ENCODE data around the gene ZNF580. TPM values are rescaled to one million over a fixed set of nuclear protein-coding genes. Genes with fewer than 3 reads are reported as not detected.

Gene ZNF580
- total and polyA plus RNA-seq, 9 of the 15 experiments (the other 6 are each of a cell fraction or from before 2014, with no cell fraction given): 2.3 to 47.4 (median 6.0) TPM

DNA sequence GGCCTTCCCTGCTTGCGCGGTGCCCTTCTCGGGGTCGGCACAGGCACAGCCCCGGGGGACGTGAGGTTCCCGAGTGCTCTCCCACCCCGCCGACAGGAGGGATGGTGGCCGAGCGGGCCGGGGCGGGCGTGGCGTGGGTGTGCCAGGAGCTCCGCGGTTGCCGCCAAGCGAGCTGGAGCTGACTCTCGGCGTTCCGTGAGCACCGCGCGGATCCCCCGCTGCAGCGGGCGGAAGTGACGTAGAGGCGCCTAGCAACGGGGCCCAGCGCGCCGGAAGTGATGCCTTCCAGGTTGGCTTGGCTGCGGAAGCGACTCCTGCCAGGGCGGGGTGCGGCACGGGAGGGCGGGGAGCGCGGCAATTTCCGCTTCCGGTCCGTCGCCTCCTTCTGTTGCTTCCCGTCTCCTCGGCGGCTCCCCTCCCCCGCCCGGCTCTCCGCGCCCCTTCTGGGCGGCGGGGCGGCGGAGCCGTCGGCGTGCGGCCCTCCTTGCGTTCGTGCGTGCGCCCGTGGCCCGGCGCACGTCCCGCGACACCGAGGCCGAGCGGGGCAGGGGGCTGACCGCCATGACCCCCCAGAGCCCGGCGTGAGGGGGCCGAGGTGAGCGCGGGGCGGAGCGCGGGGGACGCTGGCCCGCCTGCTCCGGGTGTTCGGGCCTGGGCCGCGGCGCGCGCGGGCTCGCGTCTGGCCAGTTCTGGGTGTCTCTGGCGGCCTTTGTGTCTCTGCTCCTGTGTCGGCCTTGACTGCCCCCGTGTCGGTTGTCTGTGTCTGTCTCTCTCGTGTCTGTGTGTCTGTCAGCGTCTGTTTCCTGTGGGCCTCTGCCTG is 34.2 kb downstream of the ZNF580 start, which contains the start of gene EPN1 (continued):
- TF ChIP-seq TAF1 (IDR thresholded peaks at IDR 0.05; ENCODE audit: control insufficient read depth, extremely low read depth, insufficient read depth, low read length, severe bottlenecking): peak; percentile 57
- peak; percentile 68 for TF ChIP-seq MYC (IDR thresholded peaks at IDR 0.05; ENCODE audit: low read depth, low read length)
- peak; percentile 46; the same call in 1 of the 2 replicates for TF ChIP-seq MYC (CRISPR knock-in tag; IDR thresholded peaks at IDR 0.05; ENCODE audit: borderline replicate concordance, low read depth)
- TF ChIP-seq, protein P1, sequence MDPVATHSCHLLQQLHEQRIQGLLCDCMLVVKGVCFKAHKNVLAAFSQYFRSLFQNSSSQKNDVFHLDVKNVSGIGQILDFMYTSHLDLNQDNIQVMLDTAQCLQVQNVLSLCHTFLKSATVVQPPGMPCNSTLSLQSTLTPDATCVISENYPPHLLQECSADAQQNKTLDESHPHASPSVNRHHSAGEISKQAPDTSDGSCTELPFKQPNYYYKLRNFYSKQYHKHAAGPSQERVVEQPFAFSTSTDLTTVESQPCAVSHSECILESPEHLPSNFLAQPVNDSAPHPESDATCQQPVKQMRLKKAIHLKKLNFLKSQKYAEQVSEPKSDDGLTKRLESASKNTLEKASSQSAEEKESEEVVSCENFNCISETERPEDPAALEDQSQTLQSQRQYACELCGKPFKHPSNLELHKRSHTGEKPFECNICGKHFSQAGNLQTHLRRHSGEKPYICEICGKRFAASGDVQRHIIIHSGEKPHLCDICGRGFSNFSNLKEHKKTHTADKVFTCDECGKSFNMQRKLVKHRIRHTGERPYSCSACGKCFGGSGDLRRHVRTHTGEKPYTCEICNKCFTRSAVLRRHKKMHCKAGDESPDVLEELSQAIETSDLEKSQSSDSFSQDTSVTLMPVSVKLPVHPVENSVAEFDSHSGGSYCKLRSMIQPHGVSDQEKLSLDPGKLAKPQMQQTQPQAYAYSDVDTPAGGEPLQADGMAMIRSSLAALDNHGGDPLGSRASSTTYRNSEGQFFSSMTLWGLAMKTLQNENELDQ (CRISPR knock-in tag; IDR thresholded peaks at IDR 0.05; ENCODE audit: borderline replicate concordance): no peak
- TF ChIP-seq MAFK (IDR thresholded peaks at IDR 0.05; ENCODE audit: low read length): no peak
- no peak for TF ChIP-seq GABPB2 (CRISPR knock-in tag; conservative IDR thresholded peaks at IDR 0.05)
- 0 out of 2 replicates have a peak, but pooled peaks have one; percentile 9 for TF ChIP-seq ZFP1 (CRISPR knock-in tag; IDR thresholded peaks at IDR 0.05)
- peak; percentile 45; the same call in 1 of the 2 replicates for TF ChIP-seq FOSL1 (tag; conservative IDR thresholded peaks at IDR 0.05)
- TF ChIP-seq ZNF586 (CRISPR knock-in tag; conservative IDR thresholded peaks at IDR 0.05): no peak
- no peak for TF ChIP-seq ZNF174 (CRISPR knock-in tag; IDR thresholded peaks at IDR 0.05)
- no peak for TF ChIP-seq ZNF75A (CRISPR knock-in tag; IDR thresholded peaks at IDR 0.05)
- TF ChIP-seq SRF (CRISPR knock-in tag; IDR thresholded peaks at IDR 0.05): peak in 1 of 2 experiments; percentile 71; a peak in 2 of 4 replicates
- TF ChIP-seq CHCHD3 (CRISPR knock-in tag; IDR thresholded peaks at IDR 0.05): no peak
- no peak for TF ChIP-seq ZNF143 (CRISPR knock-in tag; IDR thresholded peaks at IDR 0.05)
- no peak for TF ChIP-seq NFE2L1 (tag; IDR thresholded peaks at IDR 0.05; ENCODE audit: borderline replicate concordance, low read depth)
- TF ChIP-seq EP400 (IDR thresholded peaks at IDR 0.05): peak; percentile 58; the same call in 1 of the 2 replicates
- no peak for TF ChIP-seq HDAC2 (IDR thresholded peaks at IDR 0.05)
- no peak for TF ChIP-seq ARID3A (IDR thresholded peaks at IDR 0.05; ENCODE audit: borderline replicate concordance, low read depth, low read length)
- no peak for TF ChIP-seq LEF1 (IDR thresholded peaks at IDR 0.05)
- peak; percentile 25 for TF ChIP-seq HNRNPK (IDR thresholded peaks at IDR 0.05; ENCODE audit: low read depth, low read length, poor library complexity, severe bottlenecking)
- no peak for TF ChIP-seq ZNF134 (CRISPR knock-in tag; conservative IDR thresholded peaks at IDR 0.05)
- TF ChIP-seq, protein P2, sequence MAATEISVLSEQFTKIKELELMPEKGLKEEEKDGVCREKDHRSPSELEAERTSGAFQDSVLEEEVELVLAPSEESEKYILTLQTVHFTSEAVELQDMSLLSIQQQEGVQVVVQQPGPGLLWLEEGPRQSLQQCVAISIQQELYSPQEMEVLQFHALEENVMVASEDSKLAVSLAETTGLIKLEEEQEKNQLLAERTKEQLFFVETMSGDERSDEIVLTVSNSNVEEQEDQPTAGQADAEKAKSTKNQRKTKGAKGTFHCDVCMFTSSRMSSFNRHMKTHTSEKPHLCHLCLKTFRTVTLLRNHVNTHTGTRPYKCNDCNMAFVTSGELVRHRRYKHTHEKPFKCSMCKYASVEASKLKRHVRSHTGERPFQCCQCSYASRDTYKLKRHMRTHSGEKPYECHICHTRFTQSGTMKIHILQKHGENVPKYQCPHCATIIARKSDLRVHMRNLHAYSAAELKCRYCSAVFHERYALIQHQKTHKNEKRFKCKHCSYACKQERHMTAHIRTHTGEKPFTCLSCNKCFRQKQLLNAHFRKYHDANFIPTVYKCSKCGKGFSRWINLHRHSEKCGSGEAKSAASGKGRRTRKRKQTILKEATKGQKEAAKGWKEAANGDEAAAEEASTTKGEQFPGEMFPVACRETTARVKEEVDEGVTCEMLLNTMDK (IDR thresholded peaks at IDR 0.05; ENCODE audit: borderline replicate concordance, insufficient read depth, low read depth, low read length, poor library complexity, severe bottlenecking): no peak
